H1 (cell line): Measurements from ENCODE around the gene POLR2I.
"Not testable (repeated sequence)": the region's sequence is repeated elsewhere in the genome, so short reads cannot be mapped to it uniquely, and the experiment has no call there.

Experiments
- CEBPB ChIP-seq: IDR thresholded peaks from 2 replicates; pipeline ENCODE4 v1.6.1; 2012; ENCODE audit warnings: low read depth, low read length
- CTCF ChIP-seq, 3 experiments: IDR thresholded peaks; 1 replicate in 2 of 3; 2 replicates in 1 of 3; pipeline versions ENCODE4 v1.5.1 to v1.6.1; 2011; ENCODE audit warnings: low read length in 3 of 3, mild to moderate bottlenecking in 3 of 3, inconsistent platforms in 2 of 3, low read depth in 1 of 3, moderate library complexity in 1 of 3; ENCODE audit not compliant: insufficient read depth in 1 of 3; ENCODE audit errors: control extremely low read depth in 1 of 3
- NRF1 ChIP-seq: IDR thresholded peaks from 2 replicates; pipeline ENCODE4 v1.6.1; 2011; ENCODE audit warnings: mild to moderate bottlenecking, low read depth, low read length, improper control_type of control experiment
- POLR2A ChIP-seq, 2 experiments: IDR thresholded peaks; 1 replicate in 1 of 2; 2 replicates in 1 of 2; pipeline ENCODE4 v1.6.1; 2011; ENCODE audit warnings: low read depth in 2 of 2, low read length in 2 of 2, mild to moderate bottlenecking in 2 of 2; ENCODE audit errors: control extremely low read depth in 1 of 2
- POLR2AphosphoS5 ChIP-seq: IDR thresholded peaks from 2 replicates; pipeline ENCODE4 v1.6.1; 2011; ENCODE audit warnings: low read depth, low read length
- RAD21 ChIP-seq, 2 experiments: IDR thresholded peaks in 1 of 2; conservative IDR thresholded peaks in 1 of 2; 2 replicates each; pipeline ENCODE4 v1.6.1; 2011; ENCODE audit warnings: low read depth in 2 of 2, low read length in 2 of 2, improper control_type of control experiment in 1 of 2, inconsistent platforms in 1 of 2, mild to moderate bottlenecking in 1 of 2, moderate library complexity in 1 of 2
- RXRA ChIP-seq: IDR thresholded peaks from 2 replicates; pipeline ENCODE4 v1.6.1; 2011; ENCODE audit warnings: low read depth, mild to moderate bottlenecking, low read length, moderate library complexity; ENCODE audit not compliant: insufficient read depth
- YY1 ChIP-seq: IDR thresholded peaks from 2 replicates; pipeline ENCODE4 v1.6.1; 2011; ENCODE audit warnings: low read depth, mild to moderate bottlenecking, low read length
- ZNF274 ChIP-seq: IDR thresholded peaks from 2 replicates; pipeline ENCODE4 v1.7.0; 2012; ENCODE audit warnings: low read length, borderline replicate concordance; ENCODE audit errors: extremely low read depth
- TF ChIP-seq, protein P1 (sequence below): IDR thresholded peaks from 2 replicates; pipeline ENCODE4 v1.6.1; 2012; ENCODE audit warnings: low read length, inconsistent platforms

GRCh38 chr19:36131221-36131620 lies 16.5 kb upstream of the POLR2I start:
- not testable (repeated sequence) for TF ChIP-seq CTCF (IDR thresholded peaks at IDR 0.05; ENCODE audit: control extremely low read depth in 1 of 3, insufficient read depth in 1 of 3, low read depth in 1 of 3, low read length in 3 of 3); YY1; POLR2A (IDR thresholded peaks at IDR 0.05; ENCODE audit: control extremely low read depth in 1 of 2, low read depth in 2 of 2, low read length in 2 of 2); POLR2AphosphoS5; NRF1; CEBPB; RXRA; ZNF274; RAD21 (IDR thresholded peaks at IDR 0.05 in 1 of 2, conservative IDR thresholded peaks at IDR 0.05 in 1 of 2; ENCODE audit: low read depth in 2 of 2, low read length in 2 of 2)
- TF ChIP-seq, protein P1, sequence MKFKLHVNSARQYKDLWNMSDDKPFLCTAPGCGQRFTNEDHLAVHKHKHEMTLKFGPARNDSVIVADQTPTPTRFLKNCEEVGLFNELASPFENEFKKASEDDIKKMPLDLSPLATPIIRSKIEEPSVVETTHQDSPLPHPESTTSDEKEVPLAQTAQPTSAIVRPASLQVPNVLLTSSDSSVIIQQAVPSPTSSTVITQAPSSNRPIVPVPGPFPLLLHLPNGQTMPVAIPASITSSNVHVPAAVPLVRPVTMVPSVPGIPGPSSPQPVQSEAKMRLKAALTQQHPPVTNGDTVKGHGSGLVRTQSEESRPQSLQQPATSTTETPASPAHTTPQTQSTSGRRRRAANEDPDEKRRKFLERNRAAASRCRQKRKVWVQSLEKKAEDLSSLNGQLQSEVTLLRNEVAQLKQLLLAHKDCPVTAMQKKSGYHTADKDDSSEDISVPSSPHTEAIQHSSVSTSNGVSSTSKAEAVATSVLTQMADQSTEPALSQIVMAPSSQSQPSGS, result not testable (repeated sequence)
